Right cardiac atrium (tissue), 5 donors: Measurements from ENCODE around the gene G6PD. TPM values are rescaled to one million over a fixed set of nuclear protein-coding genes. Genes with fewer than 3 reads are reported as not detected.
"Not testable (repeated sequence)": the region's sequence is repeated elsewhere in the genome, so short reads cannot be mapped to it uniquely, and the experiment has no call there.

Experiments used
- ATAC-seq, 2 donors: fragments of 200-7000 bp; cut with Tn5 transposase; one replicate each; pipeline versions ENCODE4 v1.8.0 to v1.9.1; 2020; ENCODE audit warnings: moderate library complexity in 2 of 2, mild to moderate bottlenecking in 1 of 2
- DNase-seq, 3 donors: peaks; one replicate each; pipeline ENCODE4 v3.0.0-alpha.2; 2020
- H3K27ac ChIP-seq: one replicate; pipeline ENCODE4 v1.5.1; 2013; ENCODE audit warnings: mild to moderate bottlenecking, low read length, control low read depth, moderate library complexity
- H3K27me3 ChIP-seq: one replicate; pipeline ENCODE4 v1.6.1; 2013; ENCODE audit not compliant: control insufficient read depth, insufficient read depth
- H3K4me1 ChIP-seq: one replicate; pipeline ENCODE4 v1.6.1; 2013; ENCODE audit warnings: low read length; ENCODE audit not compliant: control insufficient read depth, insufficient read depth
- H3K4me3 ChIP-seq: one replicate; pipeline ENCODE4 v1.5.1; 2013; ENCODE audit warnings: low read length, control low read depth
- H3K9me3 ChIP-seq: one replicate; pipeline ENCODE4 v1.6.1; 2013; ENCODE audit warnings: low read length; ENCODE audit not compliant: control insufficient read depth
- WGBS: extraction: QIAGEN DNeasy Blood & Tissue Kit; methylation state at CpG from one replicate; pipeline ENCODE4 v1.1.7; 2013; 5-methylcytosine and 5-hydroxymethylcytosine counted together
- intact Hi-C, 4 donors: fragments of 100-400 bp; cut with DNase I; formaldehyde crosslinking; loops; one replicate each; pipeline versions ENCODE4 v1.11.0 to v1.14.0; 2022 to 2023
- polyA plus RNA-seq: library from polyadenylated mRNA; stranded (reverse); fragments of 200-250 nt; gene quantifications from one replicate; pipeline ENCODE4 v1.2.3, GENCODE V29; 2013
- total RNA-seq, 4 donors: library from RNA; stranded (reverse); fragmentation: NEBNext Ultra II Directional; extraction: Animal tissue kit (Norgen Biotek cat#: 25700); gene quantifications; one replicate each; pipeline ENCODE4 v1.2.1, GENCODE V29; 2021
- donor health status: healthy with polysubstance abuse.
- donor health status: DM: no; HTN: yes; CAD: no.
- donor health status: DM: no; HTN: no; CAD: no.
- donor health status: DM: no; HTN: yes; CAD: no; lungs with severe emphysema.
- donor health status: DM: yes; HTN: yes; CAD: no.

G6PD gene
- total and polyA plus RNA-seq, 5 donors, result 13.2 to 26.4 (median 22.2) TPM

DNA sequence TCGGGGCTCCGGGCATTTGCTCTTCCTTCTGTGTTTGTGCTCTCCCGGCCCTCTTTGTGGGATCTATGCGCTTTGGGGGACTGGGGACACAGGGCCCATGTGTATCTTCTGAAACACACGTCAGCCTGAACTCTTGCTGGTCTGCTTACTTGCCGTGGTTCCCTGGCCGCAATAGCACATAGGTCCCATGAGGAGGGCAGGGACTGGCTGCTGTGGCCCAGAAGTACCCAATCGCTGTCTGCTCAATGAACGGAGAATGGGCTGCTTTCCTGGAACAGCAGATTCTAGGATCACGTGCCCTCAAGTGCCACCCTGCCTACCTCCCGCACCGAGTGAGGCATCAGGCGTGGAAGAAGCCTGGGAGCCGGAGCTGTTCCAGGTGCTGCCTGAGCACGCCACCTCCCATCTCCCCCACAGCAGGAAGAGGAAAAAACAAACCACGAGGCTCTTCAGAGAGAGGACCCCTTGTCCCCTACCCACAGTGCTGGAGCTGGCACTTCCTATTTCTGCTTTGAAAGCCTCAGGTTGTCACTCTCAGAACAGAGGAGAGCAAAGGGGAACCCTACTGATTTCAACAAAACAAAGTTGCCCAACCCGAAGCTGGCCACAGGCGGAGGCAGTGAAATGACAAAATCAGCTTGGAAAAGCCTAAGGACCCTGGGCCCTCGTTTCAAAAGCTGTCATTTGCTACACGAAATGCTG lies 3.8 kb downstream of the G6PD start:
- Histone ChIP-seq H3K4me1 (peaks cover 13% of the 10 kb centered on the region), H3K9me3 (no peaks in the 10 kb centered on the region), H3K4me3 (no peak overlapping the region), H3K27me3 (no peaks in the 10 kb centered on the region), H3K27ac (peak overlapping the region; percentile 82)
- 68% methylated on average over 20 of the region's 20 CpGs for WGBS
- peak in 1 of 3 donors; percentile 62 for DNase-seq
- no peak for ATAC-seq
- intact Hi-C loops, result no loop called here

DNA sequence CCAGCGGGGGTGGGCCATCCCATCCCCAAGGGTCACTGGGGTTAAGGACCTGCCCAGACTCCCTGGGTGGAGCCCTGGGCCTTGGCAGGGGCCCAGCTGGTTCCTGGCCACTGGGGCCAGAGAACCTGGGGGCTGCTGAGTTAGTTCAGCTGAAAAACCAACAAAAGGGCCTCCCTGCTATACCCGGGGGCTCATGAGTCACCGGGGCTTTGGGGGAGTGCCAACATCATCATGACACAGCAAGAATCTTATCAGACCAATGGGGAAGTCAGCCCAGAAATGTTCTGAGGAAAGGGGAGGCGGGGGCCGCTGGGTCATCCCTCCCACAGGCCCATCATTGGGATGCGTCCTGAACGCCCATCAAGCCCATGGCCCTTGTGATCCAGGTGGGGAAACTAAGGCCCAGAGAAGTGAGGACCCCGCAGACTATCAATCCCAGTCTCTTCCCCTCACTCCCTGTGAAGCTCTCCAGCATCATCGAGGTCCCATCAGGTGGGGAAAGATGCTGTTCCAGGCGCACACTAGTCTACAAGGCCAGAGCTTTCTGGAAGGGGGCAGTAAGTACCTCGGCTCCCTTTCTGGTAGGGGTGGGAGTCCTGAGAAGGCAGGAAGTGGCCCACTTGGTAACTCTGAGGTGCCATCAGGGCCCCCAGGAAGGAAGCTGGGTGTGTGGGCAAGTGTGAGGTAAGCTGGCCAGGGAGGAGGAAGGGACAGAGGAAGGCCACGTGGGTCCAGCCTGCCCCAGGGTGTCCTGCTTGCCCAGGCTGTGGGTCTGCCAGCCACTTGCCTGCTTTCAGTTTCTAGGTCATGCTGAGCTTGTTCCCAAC lies 4.5 kb downstream of the G6PD start:
- intact Hi-C loops, result no loop called here
- ATAC-seq (peak; percentile 78 to 81), DNase-seq (peak; percentile 90 to 92 (median 90))
- Histone ChIP-seq H3K9me3 (no peaks in the 10 kb centered on the region), H3K27ac (peak overlapping the region; percentile 82), H3K4me3 (no peak overlapping the region), H3K4me1 (peaks cover 13% of the 10 kb centered on the region), H3K27me3 (no peaks in the 10 kb centered on the region)
- 35% methylated on average over 12 of the region's 12 CpGs for WGBS

DNA sequence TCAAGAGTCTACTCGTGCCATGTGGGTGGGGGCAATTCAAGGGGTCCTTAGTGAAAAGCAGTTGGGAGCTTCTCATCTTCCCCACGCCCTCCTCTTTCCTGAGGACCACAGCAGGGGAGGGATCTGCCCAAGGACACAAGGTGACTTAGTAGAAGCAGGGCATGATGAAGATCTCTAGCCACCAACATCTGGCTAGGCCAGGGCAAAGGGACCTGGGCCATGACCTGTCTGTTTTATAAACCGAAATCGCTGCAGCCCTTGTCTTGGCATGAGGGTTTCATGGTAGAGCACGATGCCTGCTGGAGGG lies 5.1 kb downstream of the G6PD start:
- H3K9me3 ChIP-seq, result no peaks in the 10 kb centered on the region
- peak overlapping the region; percentile 57 for H3K27ac ChIP-seq
- WGBS, result 49% methylated on average over 5 of the region's 5 CpGs
- ATAC-seq, result no peak
- H3K4me3 ChIP-seq, result no peak overlapping the region
- DNase-seq, result no peak
- no peaks in the 10 kb centered on the region for H3K27me3 ChIP-seq
- intact Hi-C loops, result no loop called here
- peaks cover 13% of the 10 kb centered on the region for H3K4me1 ChIP-seq

DNA sequence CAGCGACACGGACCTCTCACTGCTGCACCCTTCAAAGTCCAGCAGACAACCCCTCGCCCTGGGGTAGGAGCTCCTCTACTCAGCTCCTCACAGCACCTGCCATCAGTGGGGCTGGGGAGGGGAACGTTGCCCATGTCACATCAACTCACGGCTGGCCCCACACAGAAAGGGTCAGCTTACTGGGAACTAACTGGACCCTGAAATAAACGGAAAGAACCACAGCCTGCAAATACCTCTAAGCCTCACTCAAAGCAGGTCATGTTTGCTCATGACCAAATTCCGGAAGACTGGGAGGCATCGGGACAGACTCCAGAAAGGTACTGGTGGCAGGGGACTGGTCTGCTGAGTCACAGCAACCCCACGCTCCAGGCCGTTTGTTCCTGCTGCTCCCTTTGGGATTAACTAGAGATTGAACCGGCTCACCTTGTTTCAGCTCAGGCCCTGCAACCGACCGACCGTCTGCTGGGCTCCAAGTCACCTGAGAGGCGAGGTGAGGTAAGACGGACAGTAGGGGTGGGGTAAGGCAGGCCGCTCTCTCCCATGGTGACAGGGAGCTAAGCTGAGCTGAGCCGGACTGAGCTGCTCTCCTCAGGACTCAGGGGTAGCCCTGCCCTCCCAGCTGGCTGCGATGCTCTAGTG lies 5.6 kb downstream of the G6PD start:
- Histone ChIP-seq H3K9me3 (no peaks in the 10 kb centered on the region), H3K27me3 (no peaks in the 10 kb centered on the region), H3K27ac (peak overlapping the region; percentile 57), H3K4me1 (peaks cover 13% of the 10 kb centered on the region), H3K4me3 (no peak overlapping the region)
- DNase-seq, result peak in 1 of 3 donors; percentile 51
- WGBS, result 87% methylated on average over 19 of the region's 19 CpGs
- intact Hi-C loops, result no loop called here
- peak; percentile 6 to 20 for ATAC-seq

DNA sequence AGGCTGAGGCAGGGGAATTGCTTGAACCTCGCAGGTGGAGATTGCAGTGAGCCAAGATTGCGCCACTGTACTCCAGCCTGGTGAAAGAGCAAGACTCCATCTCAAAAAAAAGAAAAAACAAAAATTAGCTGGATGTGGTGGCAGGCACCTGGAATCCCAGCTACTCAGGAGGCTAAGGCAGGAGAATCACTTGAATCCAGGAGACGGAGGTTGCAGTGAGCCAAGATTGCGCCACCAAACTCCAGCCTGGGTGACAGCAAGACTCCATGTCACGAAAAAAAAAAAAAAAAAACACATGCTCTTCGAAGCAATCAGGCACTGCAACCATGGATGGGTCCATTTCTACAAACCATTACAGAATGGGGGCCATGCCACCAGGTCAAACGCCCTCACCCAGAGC lies 6.3 kb downstream of the G6PD start:
- intact Hi-C loops, H3K4me3 ChIP-seq, DNase-seq, H3K9me3 ChIP-seq, ATAC-seq, H3K27ac ChIP-seq, H3K27me3 ChIP-seq: not testable (repeated sequence)
- WGBS, result 86% methylated on average over 7 of the region's 7 CpGs
- H3K4me1 ChIP-seq, result peaks cover 13% of the 10 kb centered on the region

DNA sequence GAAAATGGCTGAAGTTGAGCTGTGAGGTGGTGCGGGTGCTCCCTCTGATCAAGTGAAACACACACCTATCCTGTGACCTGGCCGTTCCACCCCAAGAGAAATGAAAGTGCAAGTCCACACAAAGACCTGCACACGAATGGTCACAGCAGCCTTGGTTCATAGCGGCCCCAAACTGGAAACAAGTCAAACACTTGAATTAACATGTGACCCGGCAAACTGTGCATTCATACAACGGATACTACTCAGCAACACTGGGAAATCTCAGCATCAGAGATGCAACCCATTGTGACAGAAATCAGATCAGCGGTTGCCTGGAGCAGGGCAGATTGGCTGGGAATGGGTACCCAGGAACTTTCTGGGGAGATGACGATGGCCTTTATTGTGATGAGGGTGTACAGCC lies 7.6 kb downstream of the G6PD start:
- no peaks in the 10 kb centered on the region for H3K27me3 ChIP-seq
- intact Hi-C loops, result no loop called here
- H3K9me3 ChIP-seq, result no peaks in the 10 kb centered on the region
- WGBS, result 75% methylated on average over 8 of the region's 8 CpGs
- H3K27ac ChIP-seq, result no peak overlapping the region
- DNase-seq, result no peak
- no peak overlapping the region for H3K4me3 ChIP-seq
- peaks cover 13% of the 10 kb centered on the region for H3K4me1 ChIP-seq
- no peak for ATAC-seq

DNA sequence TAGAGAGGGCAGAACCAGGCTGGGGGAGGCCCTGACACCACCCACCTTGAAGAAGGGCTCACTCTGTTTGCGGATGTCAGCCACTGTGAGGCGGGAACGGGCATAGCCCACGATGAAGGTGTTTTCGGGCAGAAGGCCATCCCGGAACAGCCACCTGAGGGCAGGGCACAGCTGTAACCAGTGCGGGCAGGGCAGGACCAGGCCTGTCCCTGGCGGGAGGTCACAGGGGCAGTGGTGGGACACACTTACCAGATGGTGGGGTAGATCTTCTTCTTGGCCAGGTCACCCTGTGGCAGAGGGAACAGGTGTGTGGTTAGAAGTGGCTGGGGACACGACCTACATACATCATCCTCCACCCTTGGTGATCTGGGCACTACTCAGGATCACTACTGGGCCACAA lies 10.8 kb downstream of the G6PD start:
- Histone ChIP-seq H3K4me3 (no peak overlapping the region), H3K27me3 (no peaks in the 10 kb centered on the region), H3K4me1 (no peaks in the 10 kb centered on the region), H3K27ac (no peak overlapping the region), H3K9me3 (no peaks in the 10 kb centered on the region)
- intact Hi-C loops, result no loop called here
- 91% methylated on average over 9 of the region's 9 CpGs for WGBS
- ATAC-seq (no peak), DNase-seq (no peak)

DNA sequence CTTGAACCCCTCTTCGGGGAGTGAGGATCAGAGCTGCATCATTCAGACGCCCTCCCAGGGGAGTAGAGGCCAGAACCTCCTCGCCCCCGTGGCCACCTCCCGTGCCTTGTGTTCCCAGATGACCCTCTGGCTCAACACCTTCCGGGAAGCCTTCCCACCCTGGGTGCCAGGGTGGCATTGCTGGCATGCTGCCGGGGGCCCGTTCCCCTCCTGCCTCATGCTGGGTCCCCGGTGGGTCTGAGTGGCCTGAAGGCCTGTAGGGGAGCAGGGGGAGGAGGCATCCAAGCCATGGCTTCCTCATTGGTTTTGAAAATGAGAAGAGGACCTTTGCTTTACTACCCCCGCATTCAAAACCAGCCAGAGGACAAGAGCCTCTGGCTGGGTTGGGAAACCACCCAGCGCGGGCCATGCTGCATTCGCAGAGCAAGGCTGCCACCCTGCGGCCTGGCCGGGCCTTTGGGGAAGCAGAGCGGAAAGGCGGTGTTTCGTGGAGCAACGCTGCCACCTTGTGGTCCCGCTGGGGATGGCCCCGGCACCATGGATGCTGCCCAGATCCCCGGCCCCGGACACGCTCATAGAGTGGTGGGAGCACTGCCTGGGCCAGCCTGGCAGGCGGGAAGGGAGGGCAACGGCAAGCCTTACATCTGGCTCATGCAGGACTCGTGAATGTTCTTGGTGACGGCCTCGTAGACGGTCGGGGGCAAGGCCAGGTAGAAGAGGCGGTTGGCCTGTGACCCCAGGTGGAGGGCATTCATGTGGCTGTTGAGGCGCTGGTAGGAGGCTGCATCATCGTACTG lies 11.9 kb downstream of the G6PD start:
- ATAC-seq (peak; percentile 86 to 88), DNase-seq (peak; percentile 91 to 96 (median 95))
- no peak overlapping the region for H3K4me3 ChIP-seq
- 20% methylated on average over 34 of the region's 34 CpGs for WGBS
- H3K27ac ChIP-seq, result peak overlapping the region; percentile 37
- no peaks in the 10 kb centered on the region for H3K9me3 ChIP-seq
- no peaks in the 10 kb centered on the region for H3K4me1 ChIP-seq
- H3K27me3 ChIP-seq, result no peaks in the 10 kb centered on the region
- intact Hi-C loops, result no loop called here

DNA sequence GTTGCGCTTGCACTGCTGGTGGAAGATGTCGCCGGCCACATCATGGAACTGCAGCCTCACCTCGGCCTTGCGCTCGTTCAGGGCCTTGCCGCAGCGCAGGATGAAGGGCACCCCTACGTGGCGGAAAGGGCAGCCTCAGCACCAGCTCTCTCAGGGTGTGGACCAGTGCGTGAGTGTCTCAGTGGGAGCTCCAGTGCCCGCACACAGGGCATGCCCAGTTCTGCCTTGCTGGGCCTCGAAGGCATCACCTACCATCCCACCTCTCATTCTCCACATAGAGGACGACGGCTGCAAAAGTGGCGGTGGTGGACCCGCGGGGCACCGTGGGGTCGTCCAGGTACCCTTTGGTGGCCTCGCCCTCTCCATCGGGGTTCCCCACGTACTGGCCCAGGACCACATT lies 14.0 kb downstream of the G6PD start:
- H3K4me3 ChIP-seq, result no peak overlapping the region
- H3K9me3 ChIP-seq, result no peaks in the 10 kb centered on the region
- no peaks in the 10 kb centered on the region for H3K4me1 ChIP-seq
- no peaks in the 10 kb centered on the region for H3K27me3 ChIP-seq
- no peak overlapping the region for H3K27ac ChIP-seq
- 93% methylated on average over 23 of the region's 23 CpGs for WGBS
- DNase-seq (no peak), ATAC-seq (no peak)
- intact Hi-C loops, result no loop called here

DNA sequence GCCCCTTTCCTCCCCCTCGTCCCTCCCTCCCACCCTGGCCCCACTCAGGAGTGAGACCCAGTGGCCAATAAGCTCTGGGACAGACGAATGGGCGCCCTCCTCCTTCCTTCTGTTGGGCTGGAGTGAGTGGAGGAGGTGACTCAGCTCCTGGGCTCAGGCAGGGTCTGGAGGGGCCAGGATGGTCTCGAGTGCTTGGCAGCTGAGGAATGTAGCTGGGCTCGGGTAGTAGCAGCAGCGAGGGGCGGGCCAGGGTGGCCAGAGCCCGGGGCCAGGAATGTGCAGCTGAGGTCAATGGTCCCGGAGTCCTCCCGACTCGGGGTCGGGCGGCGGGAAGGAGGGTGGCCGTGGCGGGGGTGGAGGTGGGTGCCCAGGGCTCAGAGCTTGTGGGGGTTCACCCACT lies 15.0 kb downstream of the G6PD start:
- H3K4me3 ChIP-seq, result no peak overlapping the region

More for the DNA sequence above, 15.0 kb downstream of the G6PD start:
- 61% methylated on average over 16 of the region's 16 CpGs for WGBS
- Histone ChIP-seq H3K27me3 (no peaks in the 10 kb centered on the region), H3K27ac (no peak overlapping the region), H3K4me1 (peaks cover 2% of the 10 kb centered on the region), H3K9me3 (no peaks in the 10 kb centered on the region)
- intact Hi-C loops, result no loop called here
- DNase-seq, result peak in 1 of 3 donors; percentile 57
- peak in 1 of 2 donors; percentile 9 for ATAC-seq
